Activated T-helper 1 cell treated with anti-CD3 and anti-CD28 coated beads, Interleukin-2, amount 50 U/mL, for 16 hours (primary cell): ENCODE measurements around the gene CLMN.
"Not testable (repeated sequence)": the region's sequence is repeated elsewhere in the genome, so short reads cannot be mapped to it uniquely, and the experiment has no call there.

Source experiments
- DNase-seq, 2 donors: peaks; one replicate each; pipeline ENCODE4 v3.0.0-alpha.2; 2020; ENCODE audit warnings: low read depth in 1 of 2, low spot score in 1 of 2

CLMN gene

DNA sequence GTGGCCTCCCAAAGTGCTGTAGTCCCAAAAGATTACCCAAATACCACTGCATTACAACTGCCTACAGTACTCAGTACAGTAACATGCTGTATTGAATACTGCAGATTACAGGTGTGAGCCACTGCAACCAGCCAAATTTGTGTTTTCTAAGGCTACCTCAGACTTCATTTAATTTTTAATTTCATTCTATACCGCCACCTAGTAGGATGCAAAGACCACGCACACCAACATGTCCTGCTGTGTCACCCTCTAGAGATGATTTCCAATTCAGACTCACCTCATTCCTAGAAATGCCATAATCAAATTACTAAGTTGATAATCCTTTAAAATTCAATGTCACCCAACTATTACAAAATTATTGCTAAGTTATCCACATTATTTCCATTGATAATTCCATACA lies 177.5 kb downstream of the CLMN start:
- DNase-seq, result no peak

DNA sequence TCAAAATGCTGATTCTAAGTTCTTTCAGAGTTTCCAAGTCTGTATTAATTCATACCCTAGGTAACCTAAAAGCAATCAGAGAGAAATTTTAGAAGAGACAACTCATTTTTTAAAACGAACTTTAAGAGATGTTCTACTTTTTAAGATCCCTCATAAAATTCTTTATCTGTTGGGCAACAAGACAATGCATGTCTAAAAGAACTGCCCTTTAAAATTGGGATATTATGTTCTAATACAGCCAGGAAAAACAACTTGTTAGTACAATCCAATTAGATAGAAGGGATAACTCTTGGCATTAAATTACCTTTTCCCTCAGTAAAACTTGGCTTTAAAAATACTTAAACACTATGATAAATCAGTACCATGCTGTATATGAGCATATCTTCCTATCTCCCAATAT lies 178.0 kb downstream of the CLMN start:
- no peak for DNase-seq

DNA sequence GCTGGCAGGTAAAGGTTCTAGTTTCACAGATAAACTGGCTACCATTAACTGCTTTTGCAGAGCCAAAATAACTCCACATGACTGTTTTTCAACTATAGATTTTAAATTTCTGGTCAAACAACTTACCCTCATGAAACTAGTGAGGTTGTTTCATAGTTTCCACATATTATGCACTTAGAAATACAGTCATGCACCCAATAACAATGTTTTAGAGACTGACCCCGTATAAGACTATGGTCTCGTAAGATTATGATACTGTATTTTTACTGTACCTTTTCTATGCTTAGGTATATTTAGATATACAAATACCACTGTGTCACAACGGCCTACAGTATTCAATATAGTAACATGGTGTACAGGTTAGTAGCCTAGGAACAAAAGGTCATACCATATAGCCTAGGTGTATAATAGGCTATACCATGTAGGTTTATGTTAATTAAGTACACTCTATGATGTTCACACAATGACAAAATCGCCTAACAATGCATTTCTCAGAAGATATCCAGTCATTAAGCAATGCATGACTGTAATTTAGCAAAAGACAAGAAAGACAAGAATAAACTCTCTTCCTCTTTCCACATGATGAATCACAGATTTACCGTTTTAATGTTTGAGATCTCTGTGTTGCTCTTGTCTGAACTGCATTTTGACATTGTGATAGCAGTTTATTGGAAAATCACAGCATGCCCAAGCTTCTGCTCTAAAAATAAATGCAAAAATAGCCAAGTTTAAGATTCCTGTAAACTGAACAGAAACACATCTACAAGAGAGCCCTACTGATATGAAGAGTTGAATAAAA lies 179.4 kb downstream of the CLMN start:
- no peak for DNase-seq

DNA sequence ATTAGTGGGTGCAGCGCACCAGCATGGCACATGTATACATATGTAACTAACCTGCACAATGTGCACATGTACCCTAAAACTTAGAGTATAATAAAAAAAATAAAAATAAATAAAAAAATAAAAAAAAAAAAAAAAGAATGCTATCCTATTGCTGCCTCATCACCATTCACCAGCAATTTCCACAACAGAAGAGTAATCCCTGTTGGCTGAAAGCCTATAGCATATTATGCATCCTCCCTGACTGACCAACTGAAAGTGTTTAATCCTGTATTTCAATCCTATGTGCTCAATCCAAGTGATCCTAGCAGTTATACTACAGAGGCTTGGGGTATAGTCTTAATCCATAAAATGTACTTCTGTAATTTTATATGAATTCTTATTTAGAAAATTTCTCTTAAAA lies 180.8 kb downstream of the CLMN start:
- no peak for DNase-seq

DNA sequence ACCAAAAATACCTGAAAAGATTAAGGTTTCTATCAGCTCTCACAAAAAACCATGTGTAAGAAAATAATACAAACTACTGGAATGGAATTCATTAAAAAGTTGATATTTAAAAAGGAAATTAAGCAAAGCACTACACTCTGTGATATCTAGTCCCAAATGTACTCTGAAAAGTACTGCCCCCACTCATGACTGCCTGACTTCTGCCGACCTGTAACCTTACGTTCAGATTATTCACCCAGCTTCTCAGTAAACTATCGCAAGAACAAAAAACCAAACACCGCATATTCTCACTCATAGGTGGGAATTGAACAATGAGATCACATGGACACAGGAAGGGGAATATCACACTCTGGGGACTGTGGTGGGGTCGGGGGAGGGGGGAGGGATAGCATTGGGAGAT lies 181.3 kb downstream of the CLMN start:
- not testable (repeated sequence) for DNase-seq

DNA sequence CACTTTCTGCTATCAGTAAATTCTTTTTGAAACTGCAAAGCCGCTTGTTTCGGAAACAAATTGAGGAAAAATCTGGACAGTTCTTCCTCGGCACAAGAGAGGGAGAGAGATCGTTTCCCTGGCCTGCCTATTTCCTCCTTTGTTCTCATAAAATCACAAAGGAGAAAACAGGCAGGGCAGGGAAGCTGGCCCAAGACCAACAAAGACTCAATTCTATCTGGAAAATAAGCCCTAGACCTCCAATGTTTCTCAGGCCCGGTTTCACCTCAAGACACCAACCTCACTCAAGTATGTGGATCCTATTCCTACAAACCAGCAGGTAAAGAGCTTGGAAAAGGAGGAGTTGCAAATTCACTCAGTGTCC lies 181.9 kb downstream of the CLMN start:
- DNase-seq, result no peak

DNA sequence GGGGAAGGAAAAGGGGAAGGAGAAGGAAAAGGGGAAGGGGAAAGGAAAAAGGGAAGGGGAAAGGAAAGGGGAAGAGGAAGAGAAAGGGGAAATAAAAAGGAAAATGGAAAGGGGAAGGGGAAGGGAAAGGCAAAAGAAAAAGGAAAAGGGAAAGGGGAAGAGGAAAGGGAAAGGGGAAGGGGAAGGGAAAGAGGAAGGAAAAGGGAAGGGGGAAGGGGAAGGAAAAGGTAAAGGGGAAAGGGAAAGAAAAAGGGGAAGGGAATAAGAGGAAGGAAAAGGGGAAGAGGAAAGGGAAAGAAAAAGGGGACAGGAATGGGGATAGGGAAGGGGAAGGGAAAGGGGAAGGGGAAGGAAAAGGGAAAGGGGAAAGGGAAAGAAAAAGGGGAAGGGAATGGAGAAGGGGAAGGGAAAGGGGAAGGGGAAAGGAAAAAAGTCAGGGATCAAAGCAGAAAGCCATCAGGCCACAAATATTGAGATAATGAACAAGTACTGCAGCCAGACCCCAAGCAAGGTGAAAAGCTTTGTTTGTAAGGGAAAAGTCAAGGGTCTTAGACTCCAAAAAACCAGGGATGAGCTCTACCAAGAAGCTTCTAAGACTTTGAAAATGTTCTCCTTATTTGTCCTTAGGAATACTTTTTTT lies 182.4 kb downstream of the CLMN start:
- no peak for DNase-seq

DNA sequence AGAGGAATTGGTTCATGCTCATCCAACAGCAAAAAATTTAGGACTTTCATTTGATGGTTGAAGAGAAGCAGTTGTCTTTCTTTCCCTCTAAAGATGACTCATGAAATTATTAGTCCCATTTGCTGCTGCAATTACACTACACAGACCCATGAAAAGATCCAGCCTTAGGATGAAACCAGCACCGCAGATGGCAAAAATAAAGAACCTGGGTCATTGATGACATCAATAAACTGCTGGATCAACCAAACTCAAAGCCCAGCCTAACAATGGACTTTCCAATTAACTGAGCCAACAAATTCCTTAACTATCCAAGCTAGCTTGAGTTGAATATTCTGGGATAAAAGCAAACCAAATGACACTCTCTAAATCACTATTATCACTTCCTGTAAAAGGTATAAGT lies 183.1 kb downstream of the CLMN start:
- DNase-seq, result no peak

DNA sequence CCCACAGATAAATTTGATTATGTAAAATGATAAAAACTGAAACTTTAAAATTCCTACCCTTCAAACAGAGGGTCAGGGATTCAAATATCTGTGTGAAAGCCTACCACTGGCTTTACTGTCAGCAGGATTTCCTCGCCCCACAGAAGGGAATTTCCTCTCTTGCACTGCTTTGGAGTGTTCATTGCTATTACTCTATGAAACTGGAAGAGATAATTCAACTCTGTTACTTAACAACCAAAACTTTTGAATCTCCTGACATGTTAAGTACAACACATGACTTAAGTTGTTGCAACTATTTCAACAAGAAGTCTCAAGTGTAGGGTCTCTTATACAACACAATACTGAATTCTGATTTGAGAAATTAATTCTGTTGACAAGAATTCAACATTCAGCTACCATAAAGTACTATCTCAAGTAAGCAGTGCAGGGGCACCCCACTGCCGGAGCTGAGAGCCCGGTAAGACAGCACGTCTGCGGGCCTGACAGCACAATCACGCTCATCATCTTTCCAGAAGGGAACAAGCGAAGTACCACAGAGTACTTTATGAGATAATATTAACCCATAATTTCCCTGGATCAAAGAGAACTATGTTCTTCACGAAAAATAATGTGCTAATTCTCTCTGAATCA lies 185.3 kb downstream of the CLMN start:
- no peak for DNase-seq

DNA sequence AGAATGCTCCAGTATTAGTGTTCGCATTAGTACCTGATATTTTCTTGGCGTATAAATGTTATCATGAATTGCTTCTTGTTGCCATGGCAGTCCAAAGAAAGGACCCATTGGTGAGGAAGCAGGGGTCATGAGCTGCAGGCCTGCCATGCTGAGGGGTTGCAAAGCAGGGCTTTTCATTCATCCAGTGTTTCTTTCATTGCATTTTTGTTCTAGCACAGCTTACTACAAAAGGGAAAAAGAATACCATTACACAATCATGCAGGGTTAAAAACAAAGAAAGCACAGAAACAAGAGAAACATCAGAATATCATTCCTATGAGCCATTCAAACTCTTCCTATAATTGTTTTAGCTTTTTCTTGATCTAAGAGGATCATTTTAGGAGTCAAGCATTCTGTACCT lies 186.4 kb downstream of the CLMN start:
- no peak for DNase-seq

DNA sequence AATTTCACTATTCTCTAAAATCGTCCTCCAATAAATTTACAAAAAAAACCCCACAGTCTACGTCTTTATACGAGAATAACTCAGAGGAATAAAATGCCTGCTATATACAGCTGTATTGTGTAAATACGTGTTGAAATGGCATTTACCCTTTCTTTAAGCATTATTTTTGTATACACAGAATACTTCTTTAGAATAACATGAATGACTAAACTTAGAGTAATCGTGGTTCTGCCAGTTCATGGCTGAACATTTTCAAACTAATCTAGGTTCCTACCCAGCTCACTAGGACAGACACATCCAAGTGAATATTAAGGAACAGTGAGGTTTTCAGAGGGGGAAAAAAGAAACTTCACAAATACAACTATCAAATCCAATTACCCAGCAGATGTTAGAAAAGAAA lies 186.9 kb downstream of the CLMN start:
- DNase-seq, result no peak
